B cell (primary cell): ENCODE measurements around the gene EPB41L4B.

Source experiments
- EZH2 ChIP-seq: IDR thresholded peaks from 2 replicates; pipeline ENCODE4 v1.6.1; 2012; ENCODE audit warnings: borderline replicate concordance, low read depth, mild to moderate bottlenecking, moderate library complexity, low read length; ENCODE audit not compliant: insufficient read depth, poor library complexity, severe bottlenecking
- TF ChIP-seq, protein P1 (sequence below): fragments of 200-600 bp; IDR thresholded peaks from one replicate; pipeline ENCODE4 v1.8.0; 2022; ENCODE audit warnings: antibody characterized with exemption, mild to moderate bottlenecking

DNA sequence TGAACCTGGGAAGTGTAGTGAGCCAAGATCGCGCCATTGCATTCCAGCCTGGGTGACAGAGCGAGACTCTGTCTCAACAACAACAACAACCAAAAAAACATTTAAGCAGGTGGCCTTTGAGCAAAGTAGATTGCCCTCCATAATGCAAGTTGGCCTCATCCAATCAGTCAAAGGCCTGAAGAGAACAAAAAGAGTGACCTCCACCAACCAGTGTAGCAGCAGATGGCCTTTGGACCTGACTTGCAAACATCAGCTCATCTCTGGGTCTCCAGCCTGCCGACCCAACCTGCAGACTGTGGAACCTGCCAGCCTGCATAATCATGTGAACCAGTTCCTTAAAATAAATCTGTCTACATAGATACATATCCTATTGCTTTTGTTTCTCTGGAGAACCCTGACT lies 161.3 kb downstream of the EPB41L4B start:
- TF ChIP-seq, protein P1, sequence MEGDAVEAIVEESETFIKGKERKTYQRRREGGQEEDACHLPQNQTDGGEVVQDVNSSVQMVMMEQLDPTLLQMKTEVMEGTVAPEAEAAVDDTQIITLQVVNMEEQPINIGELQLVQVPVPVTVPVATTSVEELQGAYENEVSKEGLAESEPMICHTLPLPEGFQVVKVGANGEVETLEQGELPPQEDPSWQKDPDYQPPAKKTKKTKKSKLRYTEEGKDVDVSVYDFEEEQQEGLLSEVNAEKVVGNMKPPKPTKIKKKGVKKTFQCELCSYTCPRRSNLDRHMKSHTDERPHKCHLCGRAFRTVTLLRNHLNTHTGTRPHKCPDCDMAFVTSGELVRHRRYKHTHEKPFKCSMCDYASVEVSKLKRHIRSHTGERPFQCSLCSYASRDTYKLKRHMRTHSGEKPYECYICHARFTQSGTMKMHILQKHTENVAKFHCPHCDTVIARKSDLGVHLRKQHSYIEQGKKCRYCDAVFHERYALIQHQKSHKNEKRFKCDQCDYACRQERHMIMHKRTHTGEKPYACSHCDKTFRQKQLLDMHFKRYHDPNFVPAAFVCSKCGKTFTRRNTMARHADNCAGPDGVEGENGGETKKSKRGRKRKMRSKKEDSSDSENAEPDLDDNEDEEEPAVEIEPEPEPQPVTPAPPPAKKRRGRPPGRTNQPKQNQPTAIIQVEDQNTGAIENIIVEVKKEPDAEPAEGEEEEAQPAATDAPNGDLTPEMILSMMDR: no peak
- TF ChIP-seq EZH2: no peak
